Thoracic aorta (tissue), 2 donors: ENCODE results near the gene CD79B. TPM values are rescaled to one million over a fixed set of nuclear protein-coding genes. Genes with fewer than 3 reads are reported as not detected.

Experiments
- ATAC-seq: fragments of 150-250 bp; one replicate; pipeline ENCODE4 v1.8.0; 2017; ENCODE audit warnings: low read depth; ENCODE audit not compliant: insufficient number of reproducible peaks, low FRiP score
- DNase-seq: peaks from one replicate; pipeline ENCODE4 v3.0.0-alpha.2; 2020; ENCODE audit warnings: low spot score
- H3K27ac ChIP-seq, 2 donors: fragments of 200-600 bp; sonication (generic); 1 replicate in 1 of 2; 2 replicates in 1 of 2; pipeline ENCODE4 v1.5.1; 2016; ENCODE audit warnings: mild to moderate bottlenecking in 2 of 2, moderate library complexity in 2 of 2
- H3K27me3 ChIP-seq: fragments of 200-600 bp; sonication (generic); replicated peaks from 2 replicates; pipeline ENCODE4 v1.6.0; 2016; ENCODE audit warnings: mild to moderate bottlenecking; ENCODE audit not compliant: insufficient read depth
- H3K36me3 ChIP-seq: fragments of 200-600 bp; sonication (generic); one replicate; pipeline ENCODE4 v1.5.1; 2016
- H3K4me1 ChIP-seq, 2 donors: fragments of 200-600 bp; sonication (generic); 1 replicate in 1 of 2; 2 replicates in 1 of 2; pipeline versions ENCODE4 v1.5.1 to v1.6.0; 2016; ENCODE audit warnings: low read depth in 2 of 2, mild to moderate bottlenecking in 1 of 2; ENCODE audit not compliant: control insufficient read depth in 1 of 2
- H3K4me3 ChIP-seq: fragments of 200-600 bp; sonication (generic); 2 replicates; pipeline ENCODE4 v1.5.1; 2016; ENCODE audit warnings: mild to moderate bottlenecking
- H3K9me3 ChIP-seq: fragments of 200-600 bp; sonication (generic); 2 replicates; pipeline ENCODE4 v1.5.1; 2016
- CTCF ChIP-seq: fragments of 200-600 bp; sonication (generic); IDR thresholded peaks from one replicate; pipeline ENCODE4 v1.5.1; 2019; ENCODE audit warnings: antibody characterized with exemption
- total RNA-seq, 2 donors: library from RNA; depleted of rRNA; stranded (reverse); fragments of >200 nt; gene quantifications; one replicate each; pipeline versions ENCODE4 v1.1.0 to v1.2.3, GENCODE V29; 2016

CD79B gene
- total RNA-seq, 2 donors from 2014 or later, result 4.3 to 6.0 TPM

- H3K4me1 ChIP-seq, result no peaks in the 10 kb centered on the region
- no peaks in the 10 kb centered on the region for H3K27me3 ChIP-seq
- no peaks in the 10 kb centered on the region for H3K36me3 ChIP-seq
- H3K27ac ChIP-seq, result no peak overlapping the region
- no peaks in the 10 kb centered on the region for H3K9me3 ChIP-seq
- ATAC-seq (no peak), DNase-seq (no peak)
- no peak for TF ChIP-seq CTCF
- no peak overlapping the region for H3K4me3 ChIP-seq
Observed at GRCh38 chr17:63966646-63967264, 34.6 kb upstream of the CD79B start.

GRCh38 chr17:63963123-63963522 is 31.0 kb upstream of the CD79B start:
- no peak for TF ChIP-seq CTCF
- Histone ChIP-seq H3K4me3 (no peak overlapping the region), H3K9me3 (no peaks in the 10 kb centered on the region), H3K4me1 (peaks cover 0 to 4% of the 10 kb centered on the region in 2 donors), H3K27ac (no peak overlapping the region), H3K27me3 (no peaks in the 10 kb centered on the region), H3K36me3 (no peaks in the 10 kb centered on the region)
- ATAC-seq (no peak), DNase-seq (no peak)

GRCh38 chr17:63962298-63962744 is 30.2 kb upstream of the CD79B start:
- Histone ChIP-seq H3K4me3 (no peak overlapping the region), H3K27me3 (no peaks in the 10 kb centered on the region), H3K9me3 (no peaks in the 10 kb centered on the region), H3K36me3 (no peaks in the 10 kb centered on the region), H3K27ac (no peak overlapping the region), H3K4me1 (peaks cover 0 to 4% of the 10 kb centered on the region in 2 donors)
- no peak for DNase-seq
- no peak for ATAC-seq
- TF ChIP-seq CTCF, result no peak

- H3K27ac ChIP-seq, result no peak overlapping the region
- peak; percentile 13 for ATAC-seq
- no peaks in the 10 kb centered on the region for H3K9me3 ChIP-seq
- TF ChIP-seq CTCF, result no peak
- H3K27me3 ChIP-seq, result no peaks in the 10 kb centered on the region
- no peak for DNase-seq
- H3K4me3 ChIP-seq, result peak overlapping the region; percentile 53
- H3K36me3 ChIP-seq, result no peaks in the 10 kb centered on the region
- peaks cover 0 to 4% of the 10 kb centered on the region in 2 donors for H3K4me1 ChIP-seq
Observed at GRCh38 chr17:63961355-63962212, 29.5 kb upstream of the CD79B start.

- no peak for TF ChIP-seq CTCF
- no peak overlapping the region for H3K4me3 ChIP-seq
- H3K36me3 ChIP-seq, result no peaks in the 10 kb centered on the region
- DNase-seq (no peak), ATAC-seq (no peak)
- H3K9me3 ChIP-seq, result no peaks in the 10 kb centered on the region
- no peak overlapping the region for H3K27ac ChIP-seq
- peaks cover 0 to 4% of the 10 kb centered on the region in 2 donors for H3K4me1 ChIP-seq
- H3K27me3 ChIP-seq, result no peaks in the 10 kb centered on the region
Observed at GRCh38 chr17:63960430-63960829, 28.3 kb upstream of the CD79B start.
